HG03103 (cell line): ENCODE measurements around the gene SEMA6A.

Source experiments
- ATAC-seq: cut with Tn5 transposase; IDR thresholded peaks from one replicate; pipeline ENCODE4 v1.9.1; 2021; ENCODE audit warnings: low read depth; ENCODE audit not compliant: unreplicated experiment

Gene SEMA6A

GRCh38 chr5:116415182-116415581 is 159.4 kb downstream of the SEMA6A start:
- ATAC-seq: no peak

GRCh38 chr5:116411101-116411571 is 163.5 kb downstream of the SEMA6A start:
- no peak for ATAC-seq

- no peak for ATAC-seq
Observed at GRCh38 chr5:116410336-116410890, 164.2 kb downstream of the SEMA6A start.

- ATAC-seq: no peak
Observed at GRCh38 chr5:116409591-116410296, 164.9 kb downstream of the SEMA6A start.

- no peak for ATAC-seq
Observed at GRCh38 chr5:116406306-116407041, 168.1 kb downstream of the SEMA6A start.

- no peak for ATAC-seq
Observed at GRCh38 chr5:116404792-116405191, 169.8 kb downstream of the SEMA6A start.

- no peak for ATAC-seq
Observed at GRCh38 chr5:116404016-116404415, 170.6 kb downstream of the SEMA6A start.

- no peak for ATAC-seq
Observed at GRCh38 chr5:116402235-116402634, 172.4 kb downstream of the SEMA6A start.

GRCh38 chr5:116401576-116401975 is 173.0 kb downstream of the SEMA6A start:
- no peak for ATAC-seq

GRCh38 chr5:116396476-116397099 is 178.0 kb downstream of the SEMA6A start:
- no peak for ATAC-seq

GRCh38 chr5:116395631-116396203 is 178.9 kb downstream of the SEMA6A start:
- no peak for ATAC-seq

- no peak for ATAC-seq
Observed at GRCh38 chr5:116395226-116395625, 179.4 kb downstream of the SEMA6A start.

- ATAC-seq: no peak
Observed at GRCh38 chr5:116394186-116394867, 180.3 kb downstream of the SEMA6A start.
